ENCODE data around the gene SUB1.
A peak's percentile ranks its signal among the peaks of the same experiment; 100 is the strongest.
"Not testable (repeated sequence)": the region's sequence is repeated elsewhere in the genome, so short reads cannot be mapped to it uniquely, and the experiment has no call there.

SUB1 gene

GRCh38 chr5:32585446-32586275 is at the start of gene SUB1:
Gene SUB1, plus strand, starts transcription at chr5:32585557. Its CDS starts 2,956 bp downstream, at chr5:32588513.
- peak; percentile 94 for DNase-seq

DNA sequence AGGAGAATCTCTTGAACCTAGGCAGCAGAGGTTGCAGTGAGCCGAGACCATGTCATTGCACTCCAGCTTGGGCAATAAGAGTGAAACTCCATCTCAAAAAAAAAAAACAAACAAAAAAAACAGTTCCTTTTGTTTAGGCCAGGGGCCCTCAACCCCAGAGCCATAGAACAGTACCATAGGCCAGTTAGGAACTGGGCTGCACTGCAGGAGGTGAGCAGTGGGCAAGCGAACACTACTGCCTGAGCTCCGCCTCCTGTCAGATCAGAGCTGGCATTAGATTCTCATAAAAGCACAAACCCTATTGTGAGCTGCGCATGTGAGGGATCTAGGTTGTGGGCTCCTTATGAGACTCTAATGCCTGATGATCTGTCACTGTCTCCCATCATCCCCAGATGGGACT is 49.1 kb upstream of the SUB1 start:
- DNase-seq, result no peak

GRCh38 chr5:32537437-32538029 is 47.8 kb upstream of the SUB1 start:
- DNase-seq, result not testable (repeated sequence)

GRCh38 chr5:32538031-32538547 is 47.3 kb upstream of the SUB1 start:
- DNase-seq, result peak; percentile 63

GRCh38 chr5:32539981-32540845 is 45.1 kb upstream of the SUB1 start:
- no peak for DNase-seq

GRCh38 chr5:32541241-32541640 is 44.1 kb upstream of the SUB1 start:
- DNase-seq, result no peak

- DNase-seq, result no peak
These were observed 42.9 kb upstream of the SUB1 start for GRCh38 chr5:32542216-32543059.

GRCh38 chr5:32543291-32543690 is 42.1 kb upstream of the SUB1 start:
- DNase-seq, result no peak

GRCh38 chr5:32545102-32545800 is 40.1 kb upstream of the SUB1 start:
- DNase-seq, result no peak

GRCh38 chr5:32551194-32551593 is 34.2 kb upstream of the SUB1 start:
- DNase-seq, result no peak

GRCh38 chr5:32551865-32552264 is 33.5 kb upstream of the SUB1 start:
- no peak for DNase-seq

- DNase-seq, result not testable (repeated sequence)
These were observed 32.9 kb upstream of the SUB1 start for GRCh38 chr5:32552491-32552890.

DNA sequence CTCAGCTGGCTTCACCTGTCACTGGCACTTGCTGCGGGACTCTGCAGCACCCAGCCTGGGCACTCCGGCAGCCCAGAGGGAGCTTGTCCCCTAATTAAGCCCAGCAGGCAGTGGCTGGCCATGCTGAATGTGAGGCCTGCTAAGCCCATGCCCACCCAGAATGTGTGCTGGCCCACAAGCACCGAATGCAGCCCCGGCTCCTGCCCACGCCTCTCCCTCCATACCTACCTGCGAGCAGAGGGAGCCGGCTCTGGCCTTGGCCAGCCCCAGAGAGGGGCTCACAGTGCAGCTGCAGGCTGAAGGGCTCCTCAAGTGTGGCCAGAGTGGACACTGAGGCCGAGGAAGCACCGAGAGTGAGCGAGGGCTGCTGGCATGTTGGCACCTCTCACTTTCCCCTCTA is 32.4 kb upstream of the SUB1 start:
- DNase-seq, result no peak

GRCh38 chr5:32554181-32554780 is 31.1 kb upstream of the SUB1 start:
- not testable (repeated sequence) for DNase-seq

DNA sequence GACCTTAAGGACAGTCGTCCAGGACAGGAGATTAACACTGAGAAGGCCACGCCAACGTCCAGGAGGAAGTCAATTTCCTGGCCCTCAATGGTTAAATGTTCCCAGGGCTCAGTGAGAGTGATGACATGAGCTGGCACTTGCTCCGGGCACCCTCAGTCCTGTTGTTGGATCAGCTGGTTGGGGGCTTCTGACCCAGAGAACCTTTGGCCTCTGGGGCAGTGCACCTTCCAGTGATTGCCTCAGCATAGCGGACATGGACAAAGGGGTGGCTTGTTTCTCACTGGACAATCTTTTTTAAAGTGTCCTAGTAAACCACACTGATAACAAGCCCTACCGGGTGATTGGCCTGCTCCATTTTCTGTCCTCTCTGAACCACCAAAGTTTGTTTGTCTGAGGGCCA is 28.8 kb upstream of the SUB1 start:
- DNase-seq, result not testable (repeated sequence)

DNA sequence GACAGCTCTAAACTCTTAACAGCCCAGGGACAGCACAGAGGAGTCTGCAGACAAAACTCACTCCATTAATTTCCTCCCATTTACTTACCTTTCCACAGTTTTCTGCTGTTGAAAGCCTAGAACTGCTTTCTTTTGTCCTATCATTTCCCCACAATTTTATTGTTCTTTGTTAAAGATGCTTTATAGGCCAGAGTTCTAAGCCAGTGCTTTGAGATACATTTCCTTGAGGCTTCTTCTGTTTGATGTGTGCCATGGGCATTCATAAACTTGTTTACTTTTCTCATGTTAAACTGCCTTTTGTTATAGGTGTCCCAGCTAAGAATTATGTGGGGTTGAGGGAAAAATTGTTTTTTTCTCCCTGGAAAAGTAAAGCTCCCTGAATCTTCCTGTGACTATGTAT is 25.9 kb upstream of the SUB1 start:
- no peak for DNase-seq

- no peak for DNase-seq
These were observed 25.4 kb upstream of the SUB1 start for GRCh38 chr5:32559921-32560320.

DNA sequence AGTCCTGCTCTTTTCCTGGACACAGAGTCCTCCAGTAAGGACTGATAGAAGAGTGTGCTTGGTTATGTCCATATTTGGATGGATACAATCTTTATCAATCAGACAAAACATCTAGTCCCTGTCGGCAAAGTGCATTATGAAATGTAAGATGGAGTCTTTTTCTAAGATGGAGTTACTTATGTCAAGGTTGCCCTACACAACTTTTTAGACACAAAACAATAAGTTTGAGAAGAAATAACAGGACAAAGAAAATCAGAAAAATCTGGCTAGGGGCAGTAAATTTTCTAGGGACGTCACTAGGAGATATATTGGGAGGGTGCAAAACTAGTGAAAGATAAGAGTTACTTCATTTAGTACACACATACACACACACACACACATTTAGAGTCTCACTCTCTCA is 23.3 kb upstream of the SUB1 start:
- no peak for DNase-seq

DNA sequence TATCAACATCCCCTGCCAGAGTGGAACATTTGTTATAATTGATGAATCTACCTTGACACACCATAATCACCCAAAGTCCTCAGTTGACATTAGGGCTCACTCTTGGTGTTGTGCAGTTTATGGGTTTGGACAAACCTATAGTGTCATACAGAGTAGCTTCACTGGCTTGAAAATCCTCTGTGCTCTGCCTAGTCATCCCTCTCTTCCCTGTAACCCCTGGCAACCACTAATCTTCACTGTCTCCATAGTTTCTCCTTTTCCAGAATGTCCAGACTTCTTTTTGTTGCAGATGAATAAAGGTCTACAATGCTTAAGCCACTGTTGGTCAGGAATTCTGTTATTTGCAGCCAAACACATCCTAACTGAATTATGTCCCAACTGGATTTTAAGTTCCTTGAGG is 22.5 kb upstream of the SUB1 start:
- DNase-seq, result no peak

- no peak for DNase-seq
These were observed 21.7 kb upstream of the SUB1 start for GRCh38 chr5:32563614-32564013.

DNA sequence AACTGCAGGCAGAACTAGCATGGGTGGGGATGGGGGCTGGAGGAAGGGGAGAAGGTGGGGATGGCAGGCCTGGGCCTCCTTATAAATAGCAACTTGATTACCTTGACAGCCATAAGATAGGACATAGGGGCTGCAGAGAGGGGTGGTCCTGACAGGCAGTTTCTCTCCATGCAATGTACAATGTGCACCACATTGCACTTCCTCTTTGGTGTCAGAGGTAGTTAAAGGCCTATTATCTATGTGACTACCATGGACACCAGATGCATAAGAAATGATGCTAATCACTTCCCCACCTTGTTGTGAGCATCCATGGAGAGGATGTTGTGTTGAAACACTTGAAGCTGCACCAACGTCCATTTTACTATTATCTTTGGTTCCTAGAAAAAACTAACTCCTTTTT is 20.2 kb upstream of the SUB1 start:
- no peak for DNase-seq
